ENCODE measurements around the gene C1orf21.

GRCh38 chr1:184462990-184463389, 76.2 kb downstream of the C1orf21 start:
- TF ChIP-seq, protein P1, sequence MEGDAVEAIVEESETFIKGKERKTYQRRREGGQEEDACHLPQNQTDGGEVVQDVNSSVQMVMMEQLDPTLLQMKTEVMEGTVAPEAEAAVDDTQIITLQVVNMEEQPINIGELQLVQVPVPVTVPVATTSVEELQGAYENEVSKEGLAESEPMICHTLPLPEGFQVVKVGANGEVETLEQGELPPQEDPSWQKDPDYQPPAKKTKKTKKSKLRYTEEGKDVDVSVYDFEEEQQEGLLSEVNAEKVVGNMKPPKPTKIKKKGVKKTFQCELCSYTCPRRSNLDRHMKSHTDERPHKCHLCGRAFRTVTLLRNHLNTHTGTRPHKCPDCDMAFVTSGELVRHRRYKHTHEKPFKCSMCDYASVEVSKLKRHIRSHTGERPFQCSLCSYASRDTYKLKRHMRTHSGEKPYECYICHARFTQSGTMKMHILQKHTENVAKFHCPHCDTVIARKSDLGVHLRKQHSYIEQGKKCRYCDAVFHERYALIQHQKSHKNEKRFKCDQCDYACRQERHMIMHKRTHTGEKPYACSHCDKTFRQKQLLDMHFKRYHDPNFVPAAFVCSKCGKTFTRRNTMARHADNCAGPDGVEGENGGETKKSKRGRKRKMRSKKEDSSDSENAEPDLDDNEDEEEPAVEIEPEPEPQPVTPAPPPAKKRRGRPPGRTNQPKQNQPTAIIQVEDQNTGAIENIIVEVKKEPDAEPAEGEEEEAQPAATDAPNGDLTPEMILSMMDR (IDR thresholded peaks at IDR 0.05 in 4 of 5, conservative IDR thresholded peaks at IDR 0.05 in 1 of 5), result no peak
- TF ChIP-seq POLR2A (IDR thresholded peaks at IDR 0.05), result no peak

All from gastrocnemius medialis (tissue), 4 donors.